ENCODE data around the gene CHRM1. TPM values are rescaled to one million over a fixed set of nuclear protein-coding genes. Genes with fewer than 3 reads are reported as not detected.

The CHRM1 gene
- total RNA-seq, 1 donor from 2014 or later: not detected

DNA sequence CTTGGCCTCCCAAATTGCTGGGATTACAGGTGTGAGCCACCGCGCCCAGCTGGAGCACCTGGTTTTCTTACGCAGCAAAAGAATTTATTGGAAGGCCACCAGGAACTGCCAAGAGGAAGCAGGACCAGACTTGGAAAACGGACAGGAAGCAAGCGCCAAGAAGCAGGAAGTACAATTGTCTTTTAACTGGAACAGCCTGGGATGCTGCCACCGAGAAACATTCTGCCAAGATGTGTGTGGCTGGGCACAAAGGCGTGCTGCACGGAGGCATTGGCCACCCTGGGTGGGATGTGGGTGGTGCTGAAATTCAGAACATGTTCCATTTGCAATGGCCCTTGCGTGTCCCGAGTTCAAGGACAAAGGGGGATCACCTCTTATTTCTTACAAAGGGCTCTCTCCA lies 25.1 kb downstream of the CHRM1 start:
- H3K27ac Mint-ChIP-seq (ENCODE audit: unreplicated experiment): no peak overlapping the region

DNA sequence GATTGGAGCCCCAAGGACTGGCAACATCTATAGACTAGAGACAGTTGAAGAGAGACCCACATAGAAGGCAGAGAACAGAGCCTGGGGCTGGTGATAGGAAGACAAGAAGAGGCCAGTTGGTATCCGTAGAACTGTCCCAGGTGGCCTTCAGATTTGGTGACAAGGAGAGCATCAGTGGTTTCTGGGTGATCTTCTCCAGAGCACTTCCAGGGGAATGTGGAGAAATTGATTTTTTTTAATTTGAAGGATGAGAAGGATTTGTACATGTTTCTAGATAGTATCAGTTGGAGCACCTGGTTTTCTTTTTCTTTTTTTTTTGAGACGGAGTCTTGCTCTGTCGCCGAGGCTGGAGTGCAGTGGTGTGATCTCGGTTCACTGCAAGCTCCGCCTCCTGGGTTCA lies 25.7 kb downstream of the CHRM1 start:
- TF ChIP-seq, protein P1, sequence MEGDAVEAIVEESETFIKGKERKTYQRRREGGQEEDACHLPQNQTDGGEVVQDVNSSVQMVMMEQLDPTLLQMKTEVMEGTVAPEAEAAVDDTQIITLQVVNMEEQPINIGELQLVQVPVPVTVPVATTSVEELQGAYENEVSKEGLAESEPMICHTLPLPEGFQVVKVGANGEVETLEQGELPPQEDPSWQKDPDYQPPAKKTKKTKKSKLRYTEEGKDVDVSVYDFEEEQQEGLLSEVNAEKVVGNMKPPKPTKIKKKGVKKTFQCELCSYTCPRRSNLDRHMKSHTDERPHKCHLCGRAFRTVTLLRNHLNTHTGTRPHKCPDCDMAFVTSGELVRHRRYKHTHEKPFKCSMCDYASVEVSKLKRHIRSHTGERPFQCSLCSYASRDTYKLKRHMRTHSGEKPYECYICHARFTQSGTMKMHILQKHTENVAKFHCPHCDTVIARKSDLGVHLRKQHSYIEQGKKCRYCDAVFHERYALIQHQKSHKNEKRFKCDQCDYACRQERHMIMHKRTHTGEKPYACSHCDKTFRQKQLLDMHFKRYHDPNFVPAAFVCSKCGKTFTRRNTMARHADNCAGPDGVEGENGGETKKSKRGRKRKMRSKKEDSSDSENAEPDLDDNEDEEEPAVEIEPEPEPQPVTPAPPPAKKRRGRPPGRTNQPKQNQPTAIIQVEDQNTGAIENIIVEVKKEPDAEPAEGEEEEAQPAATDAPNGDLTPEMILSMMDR (conservative IDR thresholded peaks at IDR 0.05): no peak
- no peak overlapping the region for H3K27ac Mint-ChIP-seq (ENCODE audit: unreplicated experiment)

More for the DNA sequence above, 25.1 kb downstream of the CHRM1 start:
- TF ChIP-seq, protein P1 (conservative IDR thresholded peaks at IDR 0.05): no peak
- no peaks in the 10 kb centered on the region for H3K36me3 Mint-ChIP-seq (ENCODE audit: low read depth)
- H3K9me3 Mint-ChIP-seq: no peaks in the 10 kb centered on the region
- H3K4me1 Mint-ChIP-seq: peaks cover 9% of the 10 kb centered on the region
- H3K4me3 Mint-ChIP-seq: no peak overlapping the region
- H3K27me3 Mint-ChIP-seq (ENCODE audit: low read depth): peaks cover 11% of the 10 kb centered on the region
- no peak for DNase-seq (ENCODE audit: low read depth, low spot score)

DNA sequence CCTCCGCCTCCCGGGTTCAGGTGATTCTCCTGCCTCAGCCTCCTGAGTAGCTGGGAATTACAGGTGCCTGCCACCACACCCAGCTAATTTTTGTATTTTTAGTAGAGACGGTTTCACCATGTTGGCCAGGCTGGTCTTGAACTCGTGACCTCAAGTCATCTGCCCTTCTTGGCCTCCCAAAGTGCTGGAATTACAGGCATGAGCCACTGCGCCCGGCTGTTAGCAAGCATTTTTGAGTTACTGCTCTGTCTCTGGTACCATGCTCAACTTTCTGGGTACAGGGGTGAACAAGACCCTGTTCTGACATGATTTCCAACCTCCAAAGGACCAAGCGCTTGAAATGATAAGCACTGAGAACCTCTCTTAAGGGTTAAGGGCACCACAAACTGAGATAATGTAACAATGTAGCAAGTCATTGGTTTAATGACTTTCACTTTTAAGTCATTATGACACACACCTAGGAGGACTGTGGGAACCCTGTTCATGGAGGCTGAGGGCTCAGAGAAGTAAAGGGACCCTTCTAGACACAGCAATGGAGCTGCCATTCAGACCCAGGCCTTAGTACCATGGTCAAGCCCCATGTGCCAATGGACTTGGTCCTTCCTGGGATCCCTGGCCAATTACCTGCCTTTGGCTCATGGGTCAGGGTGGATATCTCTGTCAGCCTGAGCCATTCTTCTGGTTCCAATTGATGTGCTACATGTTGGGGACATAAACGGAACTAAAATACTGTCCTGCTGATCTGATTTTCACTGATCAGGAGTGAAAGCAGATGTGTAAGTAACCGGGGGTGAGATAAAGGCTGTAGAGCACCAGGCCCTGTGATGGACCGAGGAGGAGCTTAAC lies 28.9 kb downstream of the CHRM1 start:
- no peaks in the 10 kb centered on the region for H3K27me3 Mint-ChIP-seq (ENCODE audit: low read depth)
- H3K36me3 Mint-ChIP-seq (ENCODE audit: low read depth): peaks cover 11% of the 10 kb centered on the region
- H3K4me1 Mint-ChIP-seq: peaks cover 23% of the 10 kb centered on the region
- TF ChIP-seq, protein P1 (conservative IDR thresholded peaks at IDR 0.05): no peak
- peak overlapping the region; percentile 35 for H3K4me3 Mint-ChIP-seq
- no peak for DNase-seq (ENCODE audit: low read depth, low spot score)
- H3K9me3 Mint-ChIP-seq: no peaks in the 10 kb centered on the region
- H3K27ac Mint-ChIP-seq (ENCODE audit: unreplicated experiment): no peak overlapping the region

More for the DNA sequence above, 25.7 kb downstream of the CHRM1 start:
- peaks cover 7% of the 10 kb centered on the region for H3K27me3 Mint-ChIP-seq (ENCODE audit: low read depth)
- peak overlapping the region; percentile 3 for H3K4me3 Mint-ChIP-seq
- H3K4me1 Mint-ChIP-seq: peaks cover 9% of the 10 kb centered on the region
- no peaks in the 10 kb centered on the region for H3K36me3 Mint-ChIP-seq (ENCODE audit: low read depth)
- no peak for DNase-seq (ENCODE audit: low read depth, low spot score)
- H3K9me3 Mint-ChIP-seq: no peaks in the 10 kb centered on the region

DNA sequence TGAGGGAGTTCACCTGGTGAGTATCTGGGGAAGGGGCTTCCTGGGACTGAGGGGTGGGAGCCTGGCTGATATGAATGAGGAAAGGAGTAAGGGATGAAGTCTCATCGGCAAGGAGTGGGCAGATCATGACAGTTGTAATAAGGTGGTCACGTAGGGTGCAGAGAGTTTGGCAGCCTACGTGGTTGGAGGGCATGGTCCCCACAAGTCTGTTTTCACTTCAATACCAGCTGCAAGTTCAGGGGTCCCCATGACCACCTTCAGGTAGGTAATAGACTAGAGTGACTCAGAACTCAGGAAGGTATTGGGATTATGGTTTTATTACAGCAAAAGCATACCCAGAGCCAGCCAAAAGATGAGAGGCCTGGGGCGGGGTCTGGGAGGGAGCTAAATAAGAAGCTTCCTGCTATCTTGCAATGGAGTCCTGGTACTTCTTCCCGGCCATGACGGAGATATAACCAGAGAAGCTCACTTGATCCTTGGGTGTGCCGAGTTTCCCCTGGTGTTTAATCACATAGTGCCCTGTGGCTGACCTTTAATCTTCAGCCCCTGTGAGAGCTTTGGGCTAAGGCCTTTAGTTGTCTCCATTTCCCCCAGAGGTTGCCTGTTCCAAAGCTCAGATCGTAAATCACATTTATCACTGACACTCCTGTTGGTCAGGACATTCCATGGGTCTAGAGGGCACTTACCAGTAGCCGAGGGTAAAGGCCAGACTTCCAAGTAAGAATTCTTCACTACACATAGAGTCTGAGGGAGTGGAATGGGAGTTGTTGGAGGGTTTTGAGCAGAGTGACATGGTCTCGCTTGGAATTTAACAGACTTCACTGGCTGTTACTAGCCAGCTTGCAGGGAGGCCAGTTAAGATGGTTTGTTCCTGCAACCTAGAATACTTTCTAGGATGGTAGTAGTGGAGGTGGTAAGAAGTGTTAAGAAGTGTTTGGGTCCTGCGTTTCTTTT lies 31.4 kb downstream of the CHRM1 start:
- no peak overlapping the region for H3K27ac Mint-ChIP-seq (ENCODE audit: unreplicated experiment)
- H3K4me1 Mint-ChIP-seq: peaks cover 30% of the 10 kb centered on the region
- peak overlapping the region; percentile 48 for H3K4me3 Mint-ChIP-seq
- no peak for DNase-seq (ENCODE audit: low read depth, low spot score)
- peaks cover 24% of the 10 kb centered on the region for H3K36me3 Mint-ChIP-seq (ENCODE audit: low read depth)
- no peaks in the 10 kb centered on the region for H3K9me3 Mint-ChIP-seq
- TF ChIP-seq, protein P1 (conservative IDR thresholded peaks at IDR 0.05): no peak
- H3K27me3 Mint-ChIP-seq (ENCODE audit: low read depth): no peaks in the 10 kb centered on the region

DNA sequence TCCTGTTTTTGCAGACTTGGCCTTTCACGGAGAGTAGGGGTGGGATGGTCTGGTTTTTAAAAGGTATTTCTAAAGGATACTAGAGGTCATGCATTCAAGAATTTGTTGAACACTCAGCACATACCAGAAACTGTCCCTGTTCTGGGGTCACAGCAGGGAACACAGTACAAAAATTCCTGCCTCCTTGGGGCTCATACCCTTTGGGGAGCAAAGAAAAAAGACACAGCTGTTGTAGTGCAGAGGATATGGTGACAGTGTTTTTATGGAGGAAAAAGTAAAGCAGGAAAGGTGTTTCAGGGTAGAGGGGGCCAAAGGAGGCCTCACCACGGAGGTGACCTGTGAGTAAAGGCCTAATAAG lies 32.1 kb downstream of the CHRM1 start:
- Mint-ChIP-seq H3K4me3 (peak overlapping the region; percentile 60), H3K36me3 (ENCODE audit: low read depth) (peaks cover 28% of the 10 kb centered on the region)

More for the DNA sequence above, 32.1 kb downstream of the CHRM1 start:
- no peaks in the 10 kb centered on the region for H3K27me3 Mint-ChIP-seq (ENCODE audit: low read depth)
- peaks cover 34% of the 10 kb centered on the region for H3K4me1 Mint-ChIP-seq
- no peak overlapping the region for H3K27ac Mint-ChIP-seq (ENCODE audit: unreplicated experiment)
- TF ChIP-seq, protein P1 (conservative IDR thresholded peaks at IDR 0.05): no peak
- DNase-seq (ENCODE audit: low read depth, low spot score): no peak
- no peaks in the 10 kb centered on the region for H3K9me3 Mint-ChIP-seq

All from neural crest cell (in vitro differentiated cells).